Heart left ventricle (tissue), 13 donors: Measurements from ENCODE around the gene ASAP3.

Source experiments
- POLR2A ChIP-seq, 2 donors: fragments of 450-650 bp; IDR thresholded peaks; one replicate each; pipeline ENCODE4 v1.6.1; 2017; ENCODE audit warnings: antibody characterized with exemption in 2 of 2, mild to moderate bottlenecking in 2 of 2, moderate library complexity in 2 of 2
- TF ChIP-seq, protein P1 (sequence below), 12 donors: fragments of 200-600 bp; sonication (generic) in 4 of 12; IDR thresholded peaks; one replicate each; pipeline versions ENCODE4 v1.5.0 to v1.8.0; 2018 to 2022; ENCODE audit warnings: antibody characterized with exemption in 12 of 12, mild to moderate bottlenecking in 5 of 12
- donor health status: ischemic (EF 13 %, LVEDD 7.1; RV severe dilation, severe dysfunction).
- donor health status: DM: no; HTN: yes; CAD: no.
- donor health status: DM: no; HTN: no; CAD: no.
- donor health status: ischemic (EF 25% LVEDD 6.9; RV normal size, moderate dysfunction).
- donor health status: ischemic (EF 25% LVEDD 5.7; RV mildly dilated, moderate dysfunction).
- donor health status: ischemic (EF 35%, LVEDD 5.7; RV mildly dilated, moderate dysfunction).
- donor health status: nonischemic (EF 11% LVEDD 7.7; RV severe dilation, severe dysfunction).
- donor health status: DM: yes; HTN: yes; CAD: no.
- donor health status: PGD.
- donor health status: ischemic (EF 29% LVEDD 5.4; RV normal size, mild dysfunction).
- donor health status: nonischemic (EF 23%, LVEDD 6.1; RV moderate dilation, normal function).

DNA sequence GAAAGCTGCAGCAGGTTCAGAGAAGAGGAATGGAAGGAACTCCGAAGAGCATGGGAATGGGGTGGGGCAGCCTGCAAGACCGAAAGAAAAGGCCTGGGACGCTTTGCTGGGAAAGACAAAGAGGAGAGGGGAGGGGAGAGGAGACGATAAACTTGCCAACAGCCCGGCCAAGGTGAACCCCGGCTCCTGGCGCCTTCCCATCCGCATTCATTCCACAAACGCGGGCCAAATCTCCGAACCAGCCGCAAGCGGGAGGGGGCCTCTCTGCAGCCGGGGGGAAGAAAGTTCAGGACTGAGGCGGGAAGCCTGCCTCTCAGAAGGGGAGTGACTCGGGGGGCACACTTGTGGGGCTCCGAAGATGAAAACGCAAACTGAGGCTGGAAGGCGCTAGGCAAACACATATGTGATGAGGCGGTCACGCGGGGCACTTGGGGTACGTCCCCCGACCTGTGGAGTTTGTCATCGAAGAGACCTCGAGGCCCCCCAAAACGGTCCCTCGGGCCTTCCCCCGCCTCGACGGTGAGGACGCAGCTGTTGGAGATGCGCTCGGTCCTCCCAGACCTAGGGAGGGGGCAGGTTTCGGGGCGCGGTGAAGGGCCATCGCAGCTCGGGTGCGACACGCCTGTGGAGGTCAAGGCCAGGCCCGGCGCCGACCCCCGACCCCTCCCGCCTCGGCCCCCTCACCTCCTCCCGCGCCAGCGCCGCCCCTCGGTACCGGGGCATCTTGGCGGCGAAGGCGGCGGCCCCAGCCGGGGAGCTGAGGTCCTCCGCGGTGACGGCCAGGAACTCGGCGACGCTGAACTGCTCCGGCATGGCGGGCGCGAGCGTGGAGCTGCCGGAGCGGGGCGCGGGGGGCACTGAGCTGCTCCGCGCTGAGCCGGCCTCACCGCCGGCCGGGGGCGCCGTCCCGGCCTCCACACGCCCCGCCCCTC, at the start of gene ASAP3:
- TF ChIP-seq POLR2A (IDR thresholded peaks at IDR 0.05), result peak in 1 of 2 donors; percentile 66
- TF ChIP-seq, protein P1, sequence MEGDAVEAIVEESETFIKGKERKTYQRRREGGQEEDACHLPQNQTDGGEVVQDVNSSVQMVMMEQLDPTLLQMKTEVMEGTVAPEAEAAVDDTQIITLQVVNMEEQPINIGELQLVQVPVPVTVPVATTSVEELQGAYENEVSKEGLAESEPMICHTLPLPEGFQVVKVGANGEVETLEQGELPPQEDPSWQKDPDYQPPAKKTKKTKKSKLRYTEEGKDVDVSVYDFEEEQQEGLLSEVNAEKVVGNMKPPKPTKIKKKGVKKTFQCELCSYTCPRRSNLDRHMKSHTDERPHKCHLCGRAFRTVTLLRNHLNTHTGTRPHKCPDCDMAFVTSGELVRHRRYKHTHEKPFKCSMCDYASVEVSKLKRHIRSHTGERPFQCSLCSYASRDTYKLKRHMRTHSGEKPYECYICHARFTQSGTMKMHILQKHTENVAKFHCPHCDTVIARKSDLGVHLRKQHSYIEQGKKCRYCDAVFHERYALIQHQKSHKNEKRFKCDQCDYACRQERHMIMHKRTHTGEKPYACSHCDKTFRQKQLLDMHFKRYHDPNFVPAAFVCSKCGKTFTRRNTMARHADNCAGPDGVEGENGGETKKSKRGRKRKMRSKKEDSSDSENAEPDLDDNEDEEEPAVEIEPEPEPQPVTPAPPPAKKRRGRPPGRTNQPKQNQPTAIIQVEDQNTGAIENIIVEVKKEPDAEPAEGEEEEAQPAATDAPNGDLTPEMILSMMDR (IDR thresholded peaks at IDR 0.05), result peak in 7 of 12 donors; percentile 20 to 56 (median 37)
